Activated naive CD4-positive, alpha-beta T cell treated with Interleukin-2 at 50 U/mL for 16 hours (primary cell): ENCODE data around the gene WNK1.
"Not testable (repeated sequence)": the region's sequence is repeated elsewhere in the genome, so short reads cannot be mapped to it uniquely, and the experiment has no call there.

Experiments
- DNase-seq: peaks from one replicate; pipeline ENCODE4 v3.0.0-alpha.2; 2020

Gene WNK1

GRCh38 chr12:818733-819132 lies 66.4 kb downstream of the WNK1 start:
- DNase-seq, result no peak

GRCh38 chr12:820336-820735 lies 68.0 kb downstream of the WNK1 start:
- no peak for DNase-seq

- no peak for DNase-seq
Measured at GRCh38 chr12:823028-823698, 70.8 kb downstream of the WNK1 start.

- DNase-seq, result no peak
Measured at GRCh38 chr12:826331-826730, 74.0 kb downstream of the WNK1 start.

GRCh38 chr12:828726-829395 lies 76.5 kb downstream of the WNK1 start:
- DNase-seq, result no peak

- no peak for DNase-seq
Measured at GRCh38 chr12:830111-830867, 77.9 kb downstream of the WNK1 start.

- DNase-seq, result no peak
Measured at GRCh38 chr12:835754-836518, 83.6 kb downstream of the WNK1 start.

GRCh38 chr12:836952-837351 lies 84.6 kb downstream of the WNK1 start:
- DNase-seq, result no peak

GRCh38 chr12:837548-837947 lies 85.2 kb downstream of the WNK1 start:
- no peak for DNase-seq

GRCh38 chr12:843609-844008 lies 91.2 kb downstream of the WNK1 start:
- no peak for DNase-seq

GRCh38 chr12:846421-846820 lies 94.0 kb downstream of the WNK1 start:
- no peak for DNase-seq

- DNase-seq, result no peak
Measured at GRCh38 chr12:848173-848865, 95.9 kb downstream of the WNK1 start.

- no peak for DNase-seq
Measured at GRCh38 chr12:848882-849527, 96.6 kb downstream of the WNK1 start.

GRCh38 chr12:849733-850437 lies 97.5 kb downstream of the WNK1 start:
- not testable (repeated sequence) for DNase-seq

GRCh38 chr12:851343-851742 lies 99.0 kb downstream of the WNK1 start:
- DNase-seq, result no peak

GRCh38 chr12:851913-852312 lies 99.5 kb downstream of the WNK1 start:
- no peak for DNase-seq

- DNase-seq, result no peak
Measured at GRCh38 chr12:852864-853263, 100.5 kb downstream of the WNK1 start.

GRCh38 chr12:857611-858010 lies 105.2 kb downstream of the WNK1 start:
- DNase-seq, result no peak

- DNase-seq, result no peak
Measured at GRCh38 chr12:862303-862911, 110.0 kb downstream of the WNK1 start.

GRCh38 chr12:863285-863684 lies 110.9 kb downstream of the WNK1 start:
- no peak for DNase-seq

- DNase-seq, result no peak
Measured at GRCh38 chr12:865614-866013, 113.2 kb downstream of the WNK1 start.
